GM12878 (cell line): ENCODE data around the gene FOXF1. TPM values are rescaled to one million over a fixed set of nuclear protein-coding genes. Genes with fewer than 3 reads are reported as not detected.

Experiments used
- ATAC-seq: fragments of 200-7000 bp; cut with Tn5 transposase; 3 replicates; pipeline ENCODE4 v1.9.1; 2020; ENCODE audit warnings: mild to moderate bottlenecking, moderate library complexity
- BruUV-seq: library from RNA; stranded (reverse); fragments of 400-500 nt; replicated peaks from 2 replicates; lab custom pipeline; 2021; lab: Mats Ljungman, UMichigan
- CTCF ChIA-PET: fragments of 300-600 bp; sonication (Branson Sonifier 250); formaldehyde crosslinking; extraction: SDS; loops from one replicate; lab custom pipeline; 2021; ENCODE audit warnings: inconsistent platforms; lab: Yijun Ruan, JAX
- POLR2A ChIA-PET: fragments of 350-600 bp; formaldehyde crosslinking; extraction: SDS; loops from one replicate; lab custom pipeline; 2021; ENCODE audit warnings: inconsistent platforms; lab: Charles Lee
- RAD21 ChIA-PET: fragments of 300-600 bp; sonication (Branson Sonifier 250); formaldehyde crosslinking; loops from one replicate; lab custom pipeline; 2023; ENCODE audit warnings: antibody characterized with exemption; ENCODE audit not compliant: unreplicated experiment; lab: Charles Lee
- SMC1A ChIA-PET: fragments of 300-600 bp; sonication (Branson Sonifier 250); formaldehyde crosslinking; loops from one replicate; lab custom pipeline; 2023; ENCODE audit not compliant: unreplicated experiment, uncharacterized antibody; lab: Charles Lee
- DNase-seq: peaks from one replicate; pipeline ENCODE4 v3.0.0-alpha.2; 2011; ENCODE audit warnings: low read depth, low spot score
- FAIRE-seq: peaks from 3 replicates; lab custom pipeline; 2011; peaks lifted over from hg19 to GRCh38; lab: Jason Lieb, UNC
- H2AFZ ChIP-seq: 2 replicates; pipeline ENCODE4 v1.6.0; 2011; ENCODE audit warnings: low read depth, low read length, control low read depth; ENCODE audit not compliant: control insufficient read depth
- H3K27ac ChIP-seq: 2 replicates; pipeline ENCODE4 v1.5.1; 2011; ENCODE audit warnings: control low read depth; ENCODE audit not compliant: control insufficient read depth, insufficient read depth
- H3K27me3 ChIP-seq, 2 experiments: replicated peaks in 1 of 2; 2 replicates each; pipeline versions ENCODE4 v1.6.0 to v1.6.1; 2011; ENCODE audit warnings: low read length in 1 of 2; ENCODE audit not compliant: control insufficient read depth in 2 of 2, insufficient read depth in 2 of 2
- H3K36me3 ChIP-seq, 2 experiments: 2 replicates each; pipeline ENCODE4 v1.5.1; 2011; ENCODE audit warnings: low read length in 1 of 2; ENCODE audit not compliant: control insufficient read depth in 2 of 2, insufficient read depth in 2 of 2
- H3K4me1 ChIP-seq: 2 replicates; pipeline ENCODE4 v1.6.1; 2011; ENCODE audit warnings: mild to moderate bottlenecking, low read length, moderate library complexity, mixed read lengths; ENCODE audit not compliant: control insufficient read depth, insufficient read depth
- H3K4me2 ChIP-seq: 2 replicates; pipeline ENCODE4 v1.6.0; 2011; ENCODE audit warnings: control low read depth; ENCODE audit not compliant: control insufficient read depth, insufficient read depth
- H3K4me3 ChIP-seq: fragments of 200-600 bp; sonication (generic); 2 replicates; pipeline ENCODE4 v1.5.1; 2016
- H3K79me2 ChIP-seq: 2 replicates; pipeline ENCODE4 v1.6.0; 2011; ENCODE audit warnings: low read length; ENCODE audit not compliant: control insufficient read depth, insufficient read depth
- H3K9ac ChIP-seq: 2 replicates; pipeline ENCODE4 v1.8.0; 2011; ENCODE audit warnings: low read length, control low read depth, mixed read lengths; ENCODE audit not compliant: control insufficient read depth, insufficient read depth
- H3K9me3 ChIP-seq: replicated peaks from 3 replicates; pipeline ENCODE4 v1.5.1; 2011; ENCODE audit warnings: mild to moderate bottlenecking, low read length; ENCODE audit not compliant: control insufficient read depth, insufficient read depth
- H4K20me1 ChIP-seq: 2 replicates; pipeline ENCODE4 v1.6.0; 2011; ENCODE audit not compliant: control insufficient read depth, insufficient read depth
- ESRRA ChIP-seq: IDR thresholded peaks from 2 replicates; pipeline ENCODE4 v1.6.1; 2012; ENCODE audit warnings: mild to moderate bottlenecking, low read length, improper control_type of control experiment
- IKZF2 ChIP-seq, 2 experiments: fragments of 450-650 bp; IDR thresholded peaks; 2 replicates each; pipeline ENCODE4 v1.6.1; 2017; ENCODE audit warnings: mild to moderate bottlenecking in 2 of 2, moderate library complexity in 2 of 2
- IRF4 ChIP-seq: IDR thresholded peaks from 2 replicates; pipeline ENCODE4 v1.6.1; 2011; ENCODE audit warnings: low read depth, low read length
- RFX5 ChIP-seq: IDR thresholded peaks from 2 replicates; pipeline ENCODE4 v1.6.1; 2011; ENCODE audit warnings: low read depth, low read length, improper control_type of control experiment
- TAF1 ChIP-seq: IDR thresholded peaks from 2 replicates; pipeline ENCODE4 v1.6.1; 2011; ENCODE audit warnings: mild to moderate bottlenecking, low read depth, low read length, borderline replicate concordance
- WGBS: methylation state at CpG from one replicate; pipeline ENCODE4 v1.1.6; 2016; ENCODE audit warnings: low lambda C conversion rate; ENCODE audit not compliant: insufficient replicate concordance, insufficient coverage; ENCODE audit errors: missing lambda C conversion rate; 5-methylcytosine and 5-hydroxymethylcytosine counted together
- in situ Hi-C: fragments of 300-500 bp; cut with MboI; formaldehyde crosslinking; loops from 9 replicates; pipeline ENCODE4 v1.14.3; 2018; ENCODE audit warnings: mixed read lengths
- intact Hi-C: fragments of 100-400 bp; cut with micrococcal nuclease; formaldehyde crosslinking; loops from one replicate; pipeline ENCODE4 v1.14.2; 2022; ENCODE audit not compliant: unreplicated experiment
- polyA plus RNA-seq, 11 experiments: library from polyadenylated mRNA; depleted of rRNA in 4 of 11; unstranded in 6 of 11; stranded (reverse) in 5 of 11; fragments of >200 nt; fragmentation: Nextera tagmentation in 4 of 11; fragmentation: Illumina TruSeq in 1 of 11; extraction: Ambion mirVana in 4 of 11; extraction: Trizol in 1 of 11; gene quantifications; 1 replicate in 1 of 11; 2 replicates in 10 of 11; pipeline versions ENCODE4 v1.2.1 to v1.2.3, GENCODE V29; 2011 to 2016; ENCODE audit warnings: inconsistent platforms in 2 of 11, missing spikeins in 2 of 11, low read depth in 1 of 11
- total RNA-seq, 4 experiments: library from RNA; depleted of rRNA in 3 of 4; stranded (reverse); fragments of >200 nt in 3 of 4; fragmentation: Illumina TruSeq in 1 of 4; extraction: Trizol in 1 of 4; gene quantifications; 2 replicates each; pipeline versions ENCODE4 v1.2.1 to v1.2.3, GENCODE V29; 2013 to 2021
- TF ChIP-seq, protein P1 (sequence below): IDR thresholded peaks from 2 replicates; pipeline ENCODE4 v1.6.1; 2012; ENCODE audit warnings: low read depth, low read length, improper control_type of control experiment
- TF ChIP-seq, protein P2 (sequence below): fragments of 450-650 bp; IDR thresholded peaks from 2 replicates; pipeline ENCODE4 v1.6.1; 2014; ENCODE audit warnings: mild to moderate bottlenecking

FOXF1 gene
- total and polyA plus RNA-seq, 10 of the 15 experiments (the other 5 are each of a cell fraction or from before 2014, with no cell fraction given): 0.01 TPM; not detected in 9

GRCh38 chr16:86521236-86522197, 11.2 kb downstream of the FOXF1 start (continued):
- TF ChIP-seq IKZF2 (IDR thresholded peaks at IDR 0.05): no peak
- no peak for TF ChIP-seq TAF1
- TF ChIP-seq, protein P1, sequence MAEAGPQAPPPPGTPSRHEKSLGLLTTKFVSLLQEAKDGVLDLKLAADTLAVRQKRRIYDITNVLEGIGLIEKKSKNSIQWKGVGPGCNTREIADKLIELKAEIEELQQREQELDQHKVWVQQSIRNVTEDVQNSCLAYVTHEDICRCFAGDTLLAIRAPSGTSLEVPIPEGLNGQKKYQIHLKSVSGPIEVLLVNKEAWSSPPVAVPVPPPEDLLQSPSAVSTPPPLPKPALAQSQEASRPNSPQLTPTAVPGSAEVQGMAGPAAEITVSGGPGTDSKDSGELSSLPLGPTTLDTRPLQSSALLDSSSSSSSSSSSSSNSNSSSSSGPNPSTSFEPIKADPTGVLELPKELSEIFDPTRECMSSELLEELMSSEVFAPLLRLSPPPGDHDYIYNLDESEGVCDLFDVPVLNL: no peak
- no peak for TF ChIP-seq IRF4
- no peak for TF ChIP-seq ESRRA

GRCh38 chr16:86522634-86523033, 12.3 kb downstream of the FOXF1 start:
- BruUV-seq: no TSS peak
- POLR2A ChIA-PET: no interaction called here
- H3K4me3 ChIP-seq: no peak overlapping the region
- ATAC-seq (no peak), DNase-seq (no peak), FAIRE-seq (no peak)
- H3K4me1 ChIP-seq: no peaks in the 10 kb centered on the region
- RAD21 ChIA-PET: no interaction called here
- no peaks in the 10 kb centered on the region for H3K9me3 ChIP-seq
- 56% methylated on average over 16 of the region's 16 CpGs for WGBS
- in situ Hi-C loops (loop anchor here (5.0 kb wide), 2 partner anchors 180 to 700 kb away; no protein-coding TSS in a partner anchor), intact Hi-C loops (no loop called here)
- H4K20me1 ChIP-seq: no peaks in the 10 kb centered on the region
- H3K79me2 ChIP-seq: no peaks in the 10 kb centered on the region
- TF ChIP-seq, protein P2, sequence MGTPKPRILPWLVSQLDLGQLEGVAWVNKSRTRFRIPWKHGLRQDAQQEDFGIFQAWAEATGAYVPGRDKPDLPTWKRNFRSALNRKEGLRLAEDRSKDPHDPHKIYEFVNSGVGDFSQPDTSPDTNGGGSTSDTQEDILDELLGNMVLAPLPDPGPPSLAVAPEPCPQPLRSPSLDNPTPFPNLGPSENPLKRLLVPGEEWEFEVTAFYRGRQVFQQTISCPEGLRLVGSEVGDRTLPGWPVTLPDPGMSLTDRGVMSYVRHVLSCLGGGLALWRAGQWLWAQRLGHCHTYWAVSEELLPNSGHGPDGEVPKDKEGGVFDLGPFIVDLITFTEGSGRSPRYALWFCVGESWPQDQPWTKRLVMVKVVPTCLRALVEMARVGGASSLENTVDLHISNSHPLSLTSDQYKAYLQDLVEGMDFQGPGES: no peak
- no peak for TF ChIP-seq RFX5
- SMC1A ChIA-PET: no interaction called here
- H3K27me3 ChIP-seq: peaks cover 0 to 1% of the 10 kb centered on the region in 2 experiments; a peak in 1 of 4 replicates
- H3K27ac ChIP-seq: no peak overlapping the region
- H3K36me3 ChIP-seq: no peaks in the 10 kb centered on the region
- H3K9ac ChIP-seq: no peak overlapping the region
- no peak overlapping the region for H3K4me2 ChIP-seq
- CTCF ChIA-PET: no interaction called here
- no peak overlapping the region for H2AFZ ChIP-seq
